ENCODE measurements around the gene FDX2.

DNA sequence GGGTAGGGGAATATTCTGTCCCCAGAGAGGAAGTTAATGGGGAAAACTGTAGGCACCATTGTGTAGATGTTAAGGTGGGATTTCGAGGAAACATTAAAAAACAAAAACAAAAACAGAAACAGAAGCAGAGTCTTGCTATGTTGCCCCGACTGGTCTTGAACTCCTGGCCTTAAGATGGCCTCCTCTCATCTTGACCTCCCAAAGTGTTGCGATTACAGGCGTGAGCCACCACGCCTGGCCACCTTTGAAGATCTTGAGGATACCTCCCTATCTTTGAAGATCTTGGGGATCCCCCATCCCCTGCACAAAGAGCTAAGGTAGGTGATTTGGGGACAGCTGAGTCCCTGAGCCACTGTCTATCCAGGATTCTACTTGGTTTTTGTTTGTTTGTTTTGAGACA lies 24.2 kb upstream of the FDX2 start:
- TF ChIP-seq, protein P1, sequence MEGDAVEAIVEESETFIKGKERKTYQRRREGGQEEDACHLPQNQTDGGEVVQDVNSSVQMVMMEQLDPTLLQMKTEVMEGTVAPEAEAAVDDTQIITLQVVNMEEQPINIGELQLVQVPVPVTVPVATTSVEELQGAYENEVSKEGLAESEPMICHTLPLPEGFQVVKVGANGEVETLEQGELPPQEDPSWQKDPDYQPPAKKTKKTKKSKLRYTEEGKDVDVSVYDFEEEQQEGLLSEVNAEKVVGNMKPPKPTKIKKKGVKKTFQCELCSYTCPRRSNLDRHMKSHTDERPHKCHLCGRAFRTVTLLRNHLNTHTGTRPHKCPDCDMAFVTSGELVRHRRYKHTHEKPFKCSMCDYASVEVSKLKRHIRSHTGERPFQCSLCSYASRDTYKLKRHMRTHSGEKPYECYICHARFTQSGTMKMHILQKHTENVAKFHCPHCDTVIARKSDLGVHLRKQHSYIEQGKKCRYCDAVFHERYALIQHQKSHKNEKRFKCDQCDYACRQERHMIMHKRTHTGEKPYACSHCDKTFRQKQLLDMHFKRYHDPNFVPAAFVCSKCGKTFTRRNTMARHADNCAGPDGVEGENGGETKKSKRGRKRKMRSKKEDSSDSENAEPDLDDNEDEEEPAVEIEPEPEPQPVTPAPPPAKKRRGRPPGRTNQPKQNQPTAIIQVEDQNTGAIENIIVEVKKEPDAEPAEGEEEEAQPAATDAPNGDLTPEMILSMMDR (IDR thresholded peaks at IDR 0.05; ENCODE audit: poor library complexity, severe bottlenecking), result no peak
- TF ChIP-seq RAD21 (conservative IDR thresholded peaks at IDR 0.05) (no peak), POLR2AphosphoS5 (IDR thresholded peaks at IDR 0.05) (no peak), EZH2 (IDR thresholded peaks at IDR 0.05; ENCODE audit: borderline replicate concordance, insufficient read depth, low read length, poor library complexity, severe bottlenecking) (no peak), MXI1 (conservative IDR thresholded peaks at IDR 0.05; ENCODE audit: poor library complexity, severe bottlenecking) (no peak)
- TF ChIP-seq, protein P2, sequence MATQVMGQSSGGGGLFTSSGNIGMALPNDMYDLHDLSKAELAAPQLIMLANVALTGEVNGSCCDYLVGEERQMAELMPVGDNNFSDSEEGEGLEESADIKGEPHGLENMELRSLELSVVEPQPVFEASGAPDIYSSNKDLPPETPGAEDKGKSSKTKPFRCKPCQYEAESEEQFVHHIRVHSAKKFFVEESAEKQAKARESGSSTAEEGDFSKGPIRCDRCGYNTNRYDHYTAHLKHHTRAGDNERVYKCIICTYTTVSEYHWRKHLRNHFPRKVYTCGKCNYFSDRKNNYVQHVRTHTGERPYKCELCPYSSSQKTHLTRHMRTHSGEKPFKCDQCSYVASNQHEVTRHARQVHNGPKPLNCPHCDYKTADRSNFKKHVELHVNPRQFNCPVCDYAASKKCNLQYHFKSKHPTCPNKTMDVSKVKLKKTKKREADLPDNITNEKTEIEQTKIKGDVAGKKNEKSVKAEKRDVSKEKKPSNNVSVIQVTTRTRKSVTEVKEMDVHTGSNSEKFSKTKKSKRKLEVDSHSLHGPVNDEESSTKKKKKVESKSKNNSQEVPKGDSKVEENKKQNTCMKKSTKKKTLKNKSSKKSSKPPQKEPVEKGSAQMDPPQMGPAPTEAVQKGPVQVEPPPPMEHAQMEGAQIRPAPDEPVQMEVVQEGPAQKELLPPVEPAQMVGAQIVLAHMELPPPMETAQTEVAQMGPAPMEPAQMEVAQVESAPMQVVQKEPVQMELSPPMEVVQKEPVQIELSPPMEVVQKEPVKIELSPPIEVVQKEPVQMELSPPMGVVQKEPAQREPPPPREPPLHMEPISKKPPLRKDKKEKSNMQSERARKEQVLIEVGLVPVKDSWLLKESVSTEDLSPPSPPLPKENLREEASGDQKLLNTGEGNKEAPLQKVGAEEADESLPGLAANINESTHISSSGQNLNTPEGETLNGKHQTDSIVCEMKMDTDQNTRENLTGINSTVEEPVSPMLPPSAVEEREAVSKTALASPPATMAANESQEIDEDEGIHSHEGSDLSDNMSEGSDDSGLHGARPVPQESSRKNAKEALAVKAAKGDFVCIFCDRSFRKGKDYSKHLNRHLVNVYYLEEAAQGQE (IDR thresholded peaks at IDR 0.05; ENCODE audit: borderline replicate concordance), result no peak

Data from neural cell (in vitro differentiated cells).